ENCODE results near the gene PAPPA2.

GRCh38 chr1:176778056-176778455 lies 315.1 kb downstream of the PAPPA2 start:
- TF ChIP-seq POLR2A (IDR thresholded peaks at IDR 0.05) (no peak), CTCF (IDR thresholded peaks at IDR 0.05) (no peak), EP300 (IDR thresholded peaks at IDR 0.05) (no peak)
